ENCODE measurements around the gene C2orf81.
"Not testable (repeated sequence)": the region's sequence is repeated elsewhere in the genome, so short reads cannot be mapped to it uniquely, and the experiment has no call there.

C2orf81 gene

GRCh38 chr2:74420443-74421103, 846 bp downstream of the C2orf81 start:
- not testable (repeated sequence) for H3K36me3 Mint-ChIP-seq; ATAC-seq (ENCODE audit: low read depth); H3K9me3 Mint-ChIP-seq; H3K27me3 Mint-ChIP-seq; DNase-seq (ENCODE audit: low spot score in 2 of 2)
- Mint-ChIP-seq H3K4me3 (peak overlapping the region; percentile 98), H3K4me1 (peaks cover 17% of the 10 kb centered on the region), H3K27ac (peak overlapping the region; percentile 96)

GRCh38 chr2:74420006-74420405, 1.4 kb downstream of the C2orf81 start:
- DNase-seq (ENCODE audit: low spot score in 2 of 2) = no peak
- H3K4me3 Mint-ChIP-seq = peak overlapping the region; percentile 40
- ATAC-seq (ENCODE audit: low read depth) = no peak
- H3K27ac Mint-ChIP-seq = peak overlapping the region; percentile 56
- H3K9me3 Mint-ChIP-seq = no peaks in the 10 kb centered on the region
- H3K27me3 Mint-ChIP-seq = no peaks in the 10 kb centered on the region
- no peaks in the 10 kb centered on the region for H3K36me3 Mint-ChIP-seq
- H3K4me1 Mint-ChIP-seq = peaks cover 20% of the 10 kb centered on the region

- no peak overlapping the region for H3K27ac Mint-ChIP-seq
Observed at GRCh38 chr2:74419345-74419744, 2.1 kb downstream of the C2orf81 start.

GRCh38 chr2:74418312-74418711, 3.1 kb downstream of the C2orf81 start:
- ATAC-seq (ENCODE audit: low read depth) (no peak), DNase-seq (ENCODE audit: low spot score in 2 of 2) (no peak)
- peaks cover 27% of the 10 kb centered on the region for H3K4me1 Mint-ChIP-seq
- peak overlapping the region; percentile 45 for H3K27ac Mint-ChIP-seq
- H3K27me3 Mint-ChIP-seq = no peaks in the 10 kb centered on the region
- no peaks in the 10 kb centered on the region for H3K9me3 Mint-ChIP-seq
- no peak overlapping the region for H3K4me3 Mint-ChIP-seq
- no peaks in the 10 kb centered on the region for H3K36me3 Mint-ChIP-seq

More at GRCh38 chr2:74419345-74419744, 2.1 kb downstream of the C2orf81 start:
- Mint-ChIP-seq H3K4me1 (peaks cover 23% of the 10 kb centered on the region), H3K4me3 (no peak overlapping the region), H3K9me3 (no peaks in the 10 kb centered on the region), H3K36me3 (no peaks in the 10 kb centered on the region), H3K27me3 (no peaks in the 10 kb centered on the region)
- ATAC-seq (ENCODE audit: low read depth) (no peak), DNase-seq (ENCODE audit: low spot score in 2 of 2) (no peak)

- peaks cover 26% of the 10 kb centered on the region for H3K4me1 Mint-ChIP-seq
- no peak overlapping the region for H3K4me3 Mint-ChIP-seq
- H3K27me3 Mint-ChIP-seq = no peaks in the 10 kb centered on the region
- H3K9me3 Mint-ChIP-seq = no peaks in the 10 kb centered on the region
- DNase-seq (ENCODE audit: low spot score in 2 of 2) (no peak), ATAC-seq (ENCODE audit: low read depth) (no peak)
- H3K36me3 Mint-ChIP-seq = no peaks in the 10 kb centered on the region
- H3K27ac Mint-ChIP-seq = peak overlapping the region; percentile 45
Observed at GRCh38 chr2:74417763-74418162, 3.7 kb downstream of the C2orf81 start.

GRCh38 chr2:74417197-74417596, 4.2 kb downstream of the C2orf81 start:
- Mint-ChIP-seq H3K36me3 (no peaks in the 10 kb centered on the region), H3K9me3 (no peaks in the 10 kb centered on the region), H3K27ac (peak overlapping the region; percentile 45), H3K4me1 (peaks cover 25% of the 10 kb centered on the region), H3K27me3 (no peaks in the 10 kb centered on the region), H3K4me3 (no peak overlapping the region)
- no peak for ATAC-seq (ENCODE audit: low read depth)
- no peak for DNase-seq (ENCODE audit: low spot score in 2 of 2)

- DNase-seq (ENCODE audit: low spot score in 2 of 2) (no peak), ATAC-seq (ENCODE audit: low read depth) (no peak)
- Mint-ChIP-seq H3K4me3 (no peak overlapping the region), H3K36me3 (no peaks in the 10 kb centered on the region), H3K9me3 (no peaks in the 10 kb centered on the region), H3K4me1 (peaks cover 25% of the 10 kb centered on the region), H3K27ac (no peak overlapping the region), H3K27me3 (no peaks in the 10 kb centered on the region)
Observed at GRCh38 chr2:74416778-74417177, 4.6 kb downstream of the C2orf81 start.

GRCh38 chr2:74415762-74416395, 5.5 kb downstream of the C2orf81 start:
- no peaks in the 10 kb centered on the region for H3K9me3 Mint-ChIP-seq
- H3K4me3 Mint-ChIP-seq = peak overlapping the region; percentile 82
- peaks cover 22% of the 10 kb centered on the region for H3K4me1 Mint-ChIP-seq
- no peaks in the 10 kb centered on the region for H3K36me3 Mint-ChIP-seq
- no peaks in the 10 kb centered on the region for H3K27me3 Mint-ChIP-seq
- DNase-seq (ENCODE audit: low spot score in 2 of 2) (no peak), ATAC-seq (ENCODE audit: low read depth) (no peak)
- peak overlapping the region; percentile 20 for H3K27ac Mint-ChIP-seq

- H3K27me3 Mint-ChIP-seq = no peaks in the 10 kb centered on the region
- peak in 1 of 2 donors; percentile 42 for DNase-seq (ENCODE audit: low spot score in 2 of 2)
- peak; percentile 59 for ATAC-seq (ENCODE audit: low read depth)
- H3K27ac Mint-ChIP-seq = peak overlapping the region; percentile 20
- H3K4me3 Mint-ChIP-seq = peak overlapping the region; percentile 82
- H3K4me1 Mint-ChIP-seq = peaks cover 18% of the 10 kb centered on the region
- no peaks in the 10 kb centered on the region for H3K36me3 Mint-ChIP-seq
- no peaks in the 10 kb centered on the region for H3K9me3 Mint-ChIP-seq
Observed at GRCh38 chr2:74414881-74415761, 6.3 kb downstream of the C2orf81 start.

- H3K27ac Mint-ChIP-seq = peak overlapping the region; percentile 35
- no peaks in the 10 kb centered on the region for H3K27me3 Mint-ChIP-seq
- ATAC-seq (ENCODE audit: low read depth) = no peak
- H3K4me3 Mint-ChIP-seq = peak overlapping the region; percentile 82
- DNase-seq (ENCODE audit: low spot score in 2 of 2) = no peak
- H3K36me3 Mint-ChIP-seq = no peaks in the 10 kb centered on the region
- H3K9me3 Mint-ChIP-seq = no peaks in the 10 kb centered on the region
- peaks cover 18% of the 10 kb centered on the region for H3K4me1 Mint-ChIP-seq
Observed at GRCh38 chr2:74414441-74414840, 7.0 kb downstream of the C2orf81 start.

- Mint-ChIP-seq H3K36me3 (peaks cover 2% of the 10 kb centered on the region), H3K27me3 (peaks cover 3% of the 10 kb centered on the region), H3K27ac (peak overlapping the region; percentile 36), H3K4me3 (no peak overlapping the region), H3K4me1 (peaks cover 18% of the 10 kb centered on the region), H3K9me3 (no peaks in the 10 kb centered on the region)
- DNase-seq (ENCODE audit: low spot score in 2 of 2) (no peak), ATAC-seq (ENCODE audit: low read depth) (no peak)
Observed at GRCh38 chr2:74413001-74413698, 8.3 kb downstream of the C2orf81 start.

GRCh38 chr2:74407682-74408081, 13.7 kb downstream of the C2orf81 start:
- ATAC-seq (ENCODE audit: low read depth) = no peak
- H3K27ac Mint-ChIP-seq = peak overlapping the region; percentile 39

GRCh38 chr2:74406035-74406434, 15.4 kb downstream of the C2orf81 start:
- Mint-ChIP-seq H3K9me3 (no peaks in the 10 kb centered on the region), H3K4me1 (peaks cover 7% of the 10 kb centered on the region), H3K27ac (peak overlapping the region; percentile 51), H3K4me3 (no peak overlapping the region), H3K27me3 (peaks cover 3% of the 10 kb centered on the region), H3K36me3 (peaks cover 2% of the 10 kb centered on the region)
- ATAC-seq (ENCODE audit: low read depth) (peak; percentile 97), DNase-seq (ENCODE audit: low spot score in 2 of 2) (no peak)

More at GRCh38 chr2:74407682-74408081, 13.7 kb downstream of the C2orf81 start:
- Mint-ChIP-seq H3K9me3 (no peaks in the 10 kb centered on the region), H3K4me1 (peaks cover 7% of the 10 kb centered on the region), H3K36me3 (peaks cover 2% of the 10 kb centered on the region), H3K27me3 (peaks cover 3% of the 10 kb centered on the region), H3K4me3 (no peak overlapping the region)
- DNase-seq (ENCODE audit: low spot score in 2 of 2) = no peak
